Activated CD4-positive, alpha-beta T cell treated with anti-CD3 and anti-CD28 coated beads for 4 hours (primary cell): ENCODE data around the gene OR10T2.
"Not testable (repeated sequence)": the region's sequence is repeated elsewhere in the genome, so short reads cannot be mapped to it uniquely, and the experiment has no call there.

Experiments used
- DNase-seq, 2 donors: peaks; one replicate each; pipeline ENCODE4 v3.0.0-alpha.2; 2020

Gene OR10T2

GRCh38 chr1:158398818-158399514, at the start of gene OR10T2:
Gene OR10T2 (minus strand): TSS chr1:158399466. CDS start chr1:158399466, 0 bp downstream.
- no peak for DNase-seq

- no peak for DNase-seq
Measured at GRCh38 chr1:158445376-158445775, 46.1 kb upstream of the OR10T2 start.

- DNase-seq, result no peak
Measured at GRCh38 chr1:158434741-158435140, 35.5 kb upstream of the OR10T2 start.

GRCh38 chr1:158430163-158430562, 30.9 kb upstream of the OR10T2 start:
- not testable (repeated sequence) for DNase-seq

- DNase-seq, result no peak
Measured at GRCh38 chr1:158426137-158426536, 26.9 kb upstream of the OR10T2 start, which contains the start of gene OR10K2. Gene OR10K2 (minus strand): TSS chr1:158426237. CDS start chr1:158420866, 5,371 bp downstream.

GRCh38 chr1:158425027-158425426, 25.8 kb upstream of the OR10T2 start:
- DNase-seq, result no peak

GRCh38 chr1:158422212-158422611, 22.9 kb upstream of the OR10T2 start:
- DNase-seq, result no peak

- no peak for DNase-seq
Measured at GRCh38 chr1:158417586-158417985, 18.3 kb upstream of the OR10T2 start.

- DNase-seq, result no peak
Measured at GRCh38 chr1:158414651-158415345, 15.5 kb upstream of the OR10T2 start.

- no peak for DNase-seq
Measured at GRCh38 chr1:158407092-158407491, 7.8 kb upstream of the OR10T2 start.

- no peak for DNase-seq
Measured at GRCh38 chr1:158400871-158401270, 1.6 kb upstream of the OR10T2 start.

- no peak for DNase-seq
Measured at GRCh38 chr1:158396646-158397045, 2.6 kb downstream of the OR10T2 start.

- no peak for DNase-seq
Measured at GRCh38 chr1:158393476-158393875, 5.8 kb downstream of the OR10T2 start.

- DNase-seq, result no peak
Measured at GRCh38 chr1:158391099-158391498, 8.2 kb downstream of the OR10T2 start.

- DNase-seq, result no peak
Measured at GRCh38 chr1:158390331-158390730, 8.9 kb downstream of the OR10T2 start.

- no peak for DNase-seq
Measured at GRCh38 chr1:158374860-158375259, 24.4 kb downstream of the OR10T2 start.

GRCh38 chr1:158374101-158374500, 25.2 kb downstream of the OR10T2 start:
- DNase-seq, result not testable (repeated sequence)

GRCh38 chr1:158371188-158371953, 27.9 kb downstream of the OR10T2 start:
- no peak for DNase-seq

- no peak for DNase-seq
Measured at GRCh38 chr1:158366783-158367182, 32.5 kb downstream of the OR10T2 start.

GRCh38 chr1:158362941-158363340, 36.3 kb downstream of the OR10T2 start:
- DNase-seq, result no peak

GRCh38 chr1:158362482-158362881, 36.8 kb downstream of the OR10T2 start:
- no peak for DNase-seq

- no peak for DNase-seq
Measured at GRCh38 chr1:158357441-158357840, 41.8 kb downstream of the OR10T2 start.

- DNase-seq, result no peak
Measured at GRCh38 chr1:158356616-158357015, 42.6 kb downstream of the OR10T2 start.
